NCI-H524 (cell line): ENCODE measurements around the gene PDXDC1.
"Not testable (repeated sequence)": the region's sequence is repeated elsewhere in the genome, so short reads cannot be mapped to it uniquely, and the experiment has no call there.

Experiments used
- DNase-seq, 2 experiments: peaks; one replicate each; lab custom pipeline; 2025; lab: John Stamatoyannopoulos, UW

The PDXDC1 gene

DNA sequence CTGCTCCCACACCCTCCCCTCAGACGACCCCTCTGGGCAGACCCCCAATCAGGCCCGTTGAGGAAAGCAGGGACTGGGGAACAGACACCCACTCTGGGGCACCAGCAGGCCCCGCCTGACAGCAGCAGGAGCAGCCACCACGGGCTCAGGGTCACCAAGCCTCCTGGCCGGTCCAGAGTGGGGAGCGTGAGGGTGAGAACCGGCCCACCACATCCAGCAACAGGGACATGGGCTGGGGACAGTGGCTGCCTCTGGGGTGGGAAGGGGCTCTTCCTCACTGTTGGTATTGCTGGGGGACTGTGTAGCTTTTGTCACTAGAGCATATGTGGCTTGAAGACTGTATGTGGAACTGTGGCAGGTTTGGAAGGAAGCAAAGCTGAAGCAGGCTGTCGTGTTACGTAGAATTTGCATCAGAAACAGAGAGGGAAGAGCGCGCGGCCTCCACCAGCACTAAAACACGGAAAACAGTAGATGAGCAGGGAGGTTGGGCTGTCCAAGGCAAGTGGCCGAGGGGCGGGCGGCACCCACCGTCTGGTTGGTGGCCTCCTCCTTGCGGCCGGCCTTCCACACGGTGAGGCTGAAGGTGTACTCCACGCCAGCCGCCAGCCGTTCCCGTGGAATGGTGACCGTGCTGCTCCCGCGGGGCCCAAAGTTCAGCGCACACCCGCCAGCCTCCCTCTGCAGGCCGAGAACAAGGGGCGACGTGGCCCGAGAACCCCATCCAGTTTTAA, 160.1 kb downstream of the PDXDC1 start:
- not testable (repeated sequence) for DNase-seq

DNA sequence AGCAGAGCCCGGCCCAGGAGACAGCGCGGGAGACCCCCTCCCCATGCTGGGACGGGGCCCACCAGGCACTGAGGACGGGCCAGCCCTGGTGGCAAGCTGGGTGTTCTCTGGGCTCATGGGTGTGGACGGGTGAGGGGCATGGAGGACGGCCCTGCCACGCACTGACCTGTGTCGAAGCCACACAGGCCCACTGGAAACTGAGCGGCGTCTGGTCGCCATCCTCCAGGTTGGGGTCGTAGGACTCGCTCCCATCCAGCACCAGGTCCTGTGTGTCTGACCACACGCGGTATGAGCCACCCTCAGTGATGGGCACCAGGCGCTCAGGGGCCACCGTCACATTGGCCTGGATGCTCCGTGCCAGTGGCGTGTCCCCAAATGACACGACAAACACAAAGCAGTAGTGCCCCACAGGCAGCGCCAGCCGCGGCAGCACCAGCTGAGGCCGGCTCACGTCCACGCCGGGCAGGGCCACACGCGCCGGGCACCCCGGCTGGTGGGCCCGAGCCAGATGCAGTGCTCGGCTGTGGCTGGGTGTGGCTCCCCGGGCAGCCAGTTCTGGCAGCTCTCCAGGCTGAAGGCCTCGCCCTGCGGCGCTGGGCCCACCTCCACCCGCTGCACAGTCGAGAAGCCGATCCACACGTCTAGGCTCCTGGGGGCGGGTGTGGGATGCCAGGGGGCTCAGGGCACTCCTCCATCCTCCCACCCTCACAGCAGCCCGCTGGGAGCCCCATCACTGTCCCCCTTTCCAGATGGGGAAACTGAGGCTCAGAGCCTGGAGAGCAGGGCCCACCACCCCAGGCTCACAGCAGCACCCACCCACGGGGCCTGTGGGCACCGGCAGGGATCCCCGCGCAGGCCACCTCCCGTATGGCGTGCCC, 160.9 kb downstream of the PDXDC1 start:
- DNase-seq = not testable (repeated sequence)

DNA sequence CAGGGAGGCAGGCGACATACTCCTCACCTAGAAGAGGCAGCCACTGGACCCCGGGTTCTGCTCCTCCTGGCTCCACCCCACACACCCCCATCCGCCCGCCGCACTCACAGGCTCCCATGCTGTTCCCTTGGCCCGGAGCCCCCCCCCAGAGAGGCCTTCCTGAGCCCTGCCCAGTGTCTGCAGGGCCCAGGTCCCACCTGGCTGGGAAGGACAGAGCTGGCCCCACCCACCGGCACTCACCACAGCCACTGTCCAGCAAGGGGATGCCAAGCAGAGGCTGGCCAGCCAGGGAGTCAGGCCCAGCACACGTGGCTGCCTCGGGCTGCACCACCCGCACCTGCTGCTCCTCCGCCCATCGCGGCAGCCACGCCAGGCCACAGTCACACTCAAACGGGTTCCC, 162.7 kb downstream of the PDXDC1 start:
- DNase-seq = not testable (repeated sequence)

DNA sequence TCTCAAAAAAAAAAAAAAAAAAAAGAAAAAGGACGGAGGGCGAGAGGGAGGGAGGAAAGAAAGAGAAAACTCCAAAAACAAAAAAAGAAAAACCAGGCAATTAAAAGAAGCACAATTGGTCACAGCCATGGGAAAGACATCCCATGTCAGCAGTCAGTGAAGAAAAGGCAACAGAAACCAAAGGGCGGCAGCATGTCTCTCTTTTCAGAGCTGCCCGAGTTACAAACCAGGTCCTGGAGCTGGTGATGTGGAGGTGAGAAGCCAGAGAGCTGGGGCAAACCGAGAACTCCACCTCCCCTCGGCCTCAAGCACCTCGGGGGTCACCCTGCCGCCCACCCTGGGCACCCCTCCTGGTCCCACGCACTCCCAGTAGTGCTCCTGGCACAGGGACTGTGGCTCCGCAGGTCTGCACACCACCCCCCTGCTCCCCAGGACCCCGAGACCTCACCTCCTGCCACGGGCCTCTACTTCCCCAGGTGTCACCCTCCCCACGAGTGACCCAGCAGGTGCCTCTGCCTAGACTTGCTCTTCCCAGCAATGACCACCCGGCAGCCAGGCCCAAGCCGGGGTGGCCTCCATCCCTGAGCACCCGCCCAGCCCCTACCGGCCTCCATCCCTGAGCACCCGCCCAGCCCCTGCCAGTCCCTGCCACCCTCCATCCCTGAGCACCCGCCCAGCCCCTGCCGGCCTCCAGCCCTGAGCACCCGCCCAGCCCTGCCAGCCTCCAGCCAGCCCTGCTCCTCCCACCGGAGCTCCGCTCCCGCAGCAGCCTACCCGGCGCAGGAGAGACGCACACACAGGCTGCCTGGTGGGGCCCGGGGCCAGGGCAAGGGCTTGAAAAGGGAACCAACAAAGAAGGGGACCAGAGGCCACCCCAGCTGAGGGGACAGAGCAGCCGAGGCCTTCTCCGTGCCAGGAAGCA, 165.9 kb downstream of the PDXDC1 start:
- DNase-seq = not testable (repeated sequence)

DNA sequence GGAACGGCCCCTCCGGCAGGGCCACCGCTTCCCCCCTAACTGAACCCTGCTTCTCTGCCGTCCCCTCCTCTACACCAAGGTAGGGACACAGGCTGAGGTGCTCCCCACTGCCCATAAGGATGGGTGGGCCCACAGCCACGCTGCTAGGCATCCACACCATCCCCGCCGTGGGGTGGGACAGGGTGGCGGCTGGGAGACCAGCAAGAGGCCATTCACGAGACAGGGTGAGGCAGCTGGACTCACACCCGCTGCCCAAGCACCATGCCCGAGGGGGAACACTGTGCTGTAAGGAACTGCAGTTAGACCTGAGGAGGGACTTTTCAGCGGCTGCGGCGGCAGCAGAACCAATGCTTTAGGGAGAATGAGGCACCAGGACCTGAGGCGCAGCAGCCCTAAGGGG, 166.8 kb downstream of the PDXDC1 start:
- no peak for DNase-seq

DNA sequence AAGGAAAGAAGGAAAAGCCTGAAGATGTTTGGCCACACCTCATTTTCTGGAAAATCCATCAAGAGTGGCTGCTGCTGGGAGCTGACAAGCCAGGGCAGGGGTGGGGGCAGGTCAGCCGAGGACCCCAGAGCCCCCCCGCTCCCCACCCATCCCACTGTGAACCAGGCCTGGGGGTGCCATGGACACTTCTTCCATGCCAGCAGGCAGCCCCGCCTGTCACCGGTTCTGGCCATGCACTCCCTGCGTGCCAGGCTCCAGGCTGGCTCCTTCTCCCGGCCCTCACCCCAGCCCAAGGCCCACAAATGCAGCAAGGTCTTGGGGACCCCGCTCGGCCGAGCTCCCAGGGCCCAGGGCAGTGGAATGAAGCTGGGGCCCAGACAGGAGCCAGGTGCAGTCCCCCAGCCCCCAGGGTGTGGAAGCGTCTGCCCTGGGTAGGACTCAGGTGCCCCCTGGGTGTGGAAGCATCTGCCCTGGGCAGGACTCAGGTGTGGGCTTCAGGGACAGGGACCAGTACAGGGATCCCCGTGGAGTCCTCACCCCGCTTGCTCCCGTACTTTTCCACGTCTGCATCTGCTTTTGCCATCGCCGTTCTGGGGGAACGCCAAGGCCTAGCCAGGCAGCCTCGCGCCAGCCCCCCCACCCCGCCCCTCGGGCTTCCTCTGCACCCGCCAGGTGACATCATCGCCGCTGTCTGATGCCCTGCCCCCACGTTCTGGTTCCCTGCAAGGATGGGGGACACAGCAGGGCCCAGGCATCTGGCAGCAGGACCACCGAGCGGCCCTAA, 167.5 kb downstream of the PDXDC1 start:
- DNase-seq = not testable (repeated sequence)

DNA sequence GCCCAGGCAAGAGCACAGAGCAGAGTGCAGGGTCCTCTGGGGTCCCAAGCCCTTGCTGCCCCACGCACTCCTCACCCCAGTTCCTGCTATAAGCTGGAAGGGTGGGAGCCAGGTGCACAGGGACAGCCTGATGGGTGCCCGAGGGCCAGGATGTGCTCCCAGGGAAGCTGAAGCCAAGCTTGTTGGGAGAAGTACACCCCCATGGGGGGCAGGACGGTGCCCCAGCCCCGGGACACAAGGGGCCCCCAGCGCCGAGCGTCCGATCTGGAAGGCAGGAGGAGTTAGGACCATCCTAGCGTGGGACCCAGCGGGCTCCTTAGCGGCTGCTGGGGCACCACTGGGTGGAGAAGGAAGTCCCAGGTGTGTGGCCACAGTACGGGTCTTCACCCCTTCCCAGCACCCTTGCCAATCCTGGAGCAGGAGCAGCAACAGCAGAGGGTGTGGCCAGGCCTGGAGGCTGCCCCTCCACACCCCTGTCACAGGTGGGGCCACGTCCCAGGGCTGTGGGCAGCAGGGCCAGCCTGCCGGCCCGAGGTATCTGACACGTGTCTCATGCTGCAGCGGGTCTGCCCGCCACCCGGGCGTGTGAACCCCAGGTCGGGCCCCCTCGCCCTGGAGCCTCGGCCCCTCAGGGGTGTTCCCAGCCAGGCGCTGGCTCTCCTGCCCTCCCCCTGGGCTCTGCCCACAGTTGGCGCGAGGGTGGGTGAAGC, 168.2 kb downstream of the PDXDC1 start:
- not testable (repeated sequence) for DNase-seq

DNA sequence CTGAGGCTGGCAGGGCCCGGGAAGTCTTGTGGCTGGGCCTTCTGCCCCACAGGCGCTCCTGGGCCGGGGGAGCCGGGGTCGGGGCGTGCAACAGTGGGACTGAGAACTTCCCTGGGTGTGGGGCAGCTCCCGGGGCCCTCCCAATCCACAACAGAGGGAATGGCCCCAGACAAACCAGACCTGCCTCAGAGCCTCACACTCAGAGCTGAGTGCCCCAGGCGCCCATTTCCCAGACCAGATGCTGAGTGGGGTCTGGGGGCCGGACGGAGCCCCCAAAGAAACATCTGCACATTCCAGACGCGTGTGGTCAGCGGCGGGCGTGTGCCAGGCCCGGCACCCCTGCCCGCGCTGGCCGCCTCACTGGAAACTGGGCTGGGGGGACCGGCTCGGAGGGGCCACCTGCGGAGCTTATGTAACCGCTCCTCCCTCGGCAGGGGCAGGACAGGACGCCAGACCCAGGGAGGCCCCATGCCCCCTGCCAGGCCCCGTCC, 168.8 kb downstream of the PDXDC1 start:
- not testable (repeated sequence) for DNase-seq

DNA sequence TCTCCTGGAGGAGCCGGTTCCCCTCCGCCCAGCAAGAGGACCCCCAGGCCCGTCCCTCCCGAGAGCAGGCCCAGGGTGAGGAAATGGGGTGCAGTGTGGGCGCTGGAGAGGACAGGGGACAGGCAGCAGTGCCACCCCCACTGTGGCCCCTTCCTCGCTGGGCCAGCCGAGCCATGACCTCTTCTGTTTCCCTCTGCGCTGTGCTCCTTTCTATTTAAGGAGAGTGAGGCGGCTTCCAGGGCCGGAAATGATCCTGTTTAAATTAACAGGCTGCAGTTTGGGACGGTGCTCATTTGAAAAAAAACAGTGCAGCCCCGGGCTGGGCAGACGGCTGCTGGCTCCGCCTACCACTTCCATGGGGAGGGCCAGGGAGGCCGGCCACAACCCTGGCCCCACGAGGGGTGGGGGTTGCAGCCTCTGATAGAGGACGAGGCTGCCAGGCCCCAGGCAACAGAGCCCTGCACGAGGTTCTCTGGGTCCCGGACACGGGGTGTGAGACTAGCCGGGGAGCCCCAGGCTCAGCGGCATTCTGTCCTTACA, 169.3 kb downstream of the PDXDC1 start:
- not testable (repeated sequence) for DNase-seq

DNA sequence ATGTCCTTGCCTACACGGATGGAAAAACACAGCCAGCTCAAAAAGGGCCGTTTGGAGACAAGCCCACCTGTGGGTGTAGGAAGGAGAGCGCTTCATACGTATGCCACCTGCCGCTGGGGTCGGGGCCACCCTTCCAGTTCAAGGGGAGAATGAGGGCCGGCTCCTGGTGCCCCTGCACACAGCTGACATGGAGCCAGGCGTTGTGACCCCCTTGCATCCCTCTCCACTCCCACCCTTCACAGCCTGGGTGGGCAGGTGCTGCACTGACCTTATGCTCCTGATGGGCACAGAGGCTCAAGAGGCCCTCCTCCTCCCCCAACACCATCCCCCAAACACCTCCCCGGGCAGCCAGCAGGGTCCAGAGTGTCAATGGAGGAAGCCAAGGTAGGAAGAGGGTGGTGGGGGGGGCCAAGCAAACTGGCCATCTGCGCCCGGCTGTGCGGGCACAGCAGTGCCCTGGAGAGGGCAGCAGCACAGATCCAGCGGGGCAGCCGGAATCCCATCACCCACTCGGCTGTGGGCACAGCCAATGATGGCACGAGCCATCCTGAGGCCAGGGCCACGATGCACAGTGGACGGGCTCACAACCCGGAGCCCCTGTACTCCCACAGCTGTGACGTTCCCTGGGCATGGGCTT, 170.1 kb downstream of the PDXDC1 start:
- not testable (repeated sequence) for DNase-seq

DNA sequence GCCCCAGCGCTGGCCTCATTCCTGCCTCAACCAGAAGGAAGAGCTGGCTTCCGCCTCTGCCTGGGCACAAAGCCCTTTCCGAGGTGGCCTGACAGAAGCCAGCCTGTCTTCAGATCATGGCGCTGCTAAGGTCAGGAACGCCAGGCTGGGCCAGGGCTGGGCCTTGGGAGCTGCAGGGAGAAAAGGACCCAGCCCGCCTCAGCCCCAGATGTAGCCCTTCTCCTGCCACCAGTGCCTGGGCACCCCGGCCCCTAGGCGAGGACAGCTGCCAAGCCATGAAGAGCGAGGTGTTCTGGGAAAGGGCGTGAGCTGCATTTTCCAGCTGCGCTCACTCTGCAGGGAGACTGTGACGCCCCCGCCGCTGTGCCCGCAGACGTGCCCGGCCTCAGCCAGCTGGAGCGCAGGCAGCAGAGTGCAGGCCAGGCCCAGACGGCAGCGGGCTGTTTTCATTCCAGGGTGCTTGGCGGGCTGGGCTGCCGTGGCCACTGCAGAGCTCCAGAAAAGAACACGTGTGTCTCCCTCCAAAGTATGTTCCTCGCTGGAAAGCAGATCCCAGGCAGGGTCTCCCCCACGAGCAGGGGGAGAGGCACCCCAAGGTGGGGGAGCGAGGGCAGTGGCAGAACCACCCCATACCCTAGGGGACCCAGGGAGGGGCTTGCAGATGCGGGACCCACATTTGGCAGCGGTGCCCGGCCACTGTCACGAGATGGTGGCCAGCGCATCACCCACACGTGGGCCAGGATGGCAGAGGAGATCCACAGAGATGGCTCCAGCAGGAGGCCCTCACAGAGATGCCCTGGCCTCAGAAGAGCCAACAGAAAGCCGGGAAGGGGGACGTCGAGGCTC, 170.8 kb downstream of the PDXDC1 start:
- not testable (repeated sequence) for DNase-seq

DNA sequence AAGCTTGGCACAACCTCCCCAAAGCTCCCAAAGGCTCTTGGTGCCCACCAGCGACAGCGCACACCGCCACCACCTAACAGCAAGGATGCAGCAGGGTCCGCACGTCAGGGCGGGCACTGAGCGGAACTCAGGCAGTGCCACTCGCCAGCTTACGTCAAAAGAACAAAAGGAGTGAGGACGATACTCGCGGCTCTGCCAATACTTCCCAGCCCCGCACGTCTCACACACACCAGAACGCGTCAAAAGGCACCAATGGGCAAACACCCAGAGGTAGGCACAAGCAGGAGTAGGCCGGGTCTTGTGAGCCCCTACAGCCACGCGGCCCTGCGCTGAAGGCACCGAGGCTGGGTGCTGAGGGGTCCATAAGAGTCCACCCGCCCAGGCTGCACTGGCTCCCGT, 171.4 kb downstream of the PDXDC1 start:
- DNase-seq = not testable (repeated sequence)

DNA sequence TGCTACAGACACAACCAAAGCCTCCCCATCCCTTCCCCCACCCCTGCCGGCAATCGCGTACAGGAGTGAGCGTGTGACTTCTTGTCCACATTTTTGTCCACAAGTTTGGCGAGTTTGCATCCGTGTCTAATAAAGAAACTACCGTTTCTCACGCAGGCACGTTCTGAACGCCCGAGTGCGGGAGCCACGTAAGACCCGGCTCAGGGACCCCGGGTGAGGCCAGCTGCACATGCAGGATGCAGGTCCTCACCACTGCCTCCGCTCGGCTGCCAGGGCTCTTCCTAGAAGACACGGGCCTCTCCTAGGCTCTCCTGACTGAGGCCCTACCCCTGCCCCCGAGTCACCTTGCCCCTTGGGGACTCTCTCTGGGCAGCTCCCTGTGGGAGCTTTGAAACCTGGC, 174.0 kb downstream of the PDXDC1 start:
- DNase-seq = not testable (repeated sequence)

DNA sequence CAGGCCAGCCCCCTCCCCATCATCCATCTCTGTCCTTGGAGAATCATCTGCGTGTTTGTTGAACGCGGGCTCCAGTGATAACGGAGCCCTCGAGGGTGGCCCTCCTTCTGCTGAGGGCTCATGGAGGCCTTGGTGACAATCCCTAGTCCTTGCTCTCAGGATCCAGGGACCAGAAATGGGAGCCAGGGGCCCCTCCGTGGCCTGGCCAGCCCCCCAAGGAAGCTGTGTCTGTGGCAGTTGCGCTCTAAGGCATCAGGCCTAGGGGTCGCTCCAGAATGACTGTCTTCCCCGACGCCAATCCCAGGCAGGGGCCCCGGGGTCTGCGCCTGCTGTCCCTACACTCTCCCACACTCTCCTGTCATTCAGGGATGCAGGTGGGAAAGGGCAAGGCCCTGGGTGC, 174.4 kb downstream of the PDXDC1 start:
- DNase-seq = not testable (repeated sequence)

DNA sequence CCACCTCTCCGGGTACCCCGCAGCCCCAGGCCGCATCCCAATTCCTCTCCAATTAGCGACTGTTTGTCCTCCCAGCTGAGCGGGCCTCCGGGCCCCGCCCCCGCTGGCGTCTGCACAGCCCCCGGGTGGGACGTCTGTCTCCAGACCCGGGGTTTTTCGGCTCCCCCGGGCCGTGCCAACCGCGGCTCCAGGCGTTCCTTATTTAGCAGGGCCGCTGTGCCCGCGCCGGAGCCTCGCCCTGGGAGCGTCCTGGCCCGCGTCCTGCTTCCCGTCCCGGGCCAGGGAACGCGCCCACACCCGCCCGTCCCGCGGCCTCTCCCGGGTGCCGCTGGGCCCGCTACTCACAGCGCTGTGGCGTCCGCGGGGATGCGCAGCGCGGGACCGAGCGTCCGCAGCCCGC, 179.2 kb downstream of the PDXDC1 start:
- DNase-seq = not testable (repeated sequence)

DNA sequence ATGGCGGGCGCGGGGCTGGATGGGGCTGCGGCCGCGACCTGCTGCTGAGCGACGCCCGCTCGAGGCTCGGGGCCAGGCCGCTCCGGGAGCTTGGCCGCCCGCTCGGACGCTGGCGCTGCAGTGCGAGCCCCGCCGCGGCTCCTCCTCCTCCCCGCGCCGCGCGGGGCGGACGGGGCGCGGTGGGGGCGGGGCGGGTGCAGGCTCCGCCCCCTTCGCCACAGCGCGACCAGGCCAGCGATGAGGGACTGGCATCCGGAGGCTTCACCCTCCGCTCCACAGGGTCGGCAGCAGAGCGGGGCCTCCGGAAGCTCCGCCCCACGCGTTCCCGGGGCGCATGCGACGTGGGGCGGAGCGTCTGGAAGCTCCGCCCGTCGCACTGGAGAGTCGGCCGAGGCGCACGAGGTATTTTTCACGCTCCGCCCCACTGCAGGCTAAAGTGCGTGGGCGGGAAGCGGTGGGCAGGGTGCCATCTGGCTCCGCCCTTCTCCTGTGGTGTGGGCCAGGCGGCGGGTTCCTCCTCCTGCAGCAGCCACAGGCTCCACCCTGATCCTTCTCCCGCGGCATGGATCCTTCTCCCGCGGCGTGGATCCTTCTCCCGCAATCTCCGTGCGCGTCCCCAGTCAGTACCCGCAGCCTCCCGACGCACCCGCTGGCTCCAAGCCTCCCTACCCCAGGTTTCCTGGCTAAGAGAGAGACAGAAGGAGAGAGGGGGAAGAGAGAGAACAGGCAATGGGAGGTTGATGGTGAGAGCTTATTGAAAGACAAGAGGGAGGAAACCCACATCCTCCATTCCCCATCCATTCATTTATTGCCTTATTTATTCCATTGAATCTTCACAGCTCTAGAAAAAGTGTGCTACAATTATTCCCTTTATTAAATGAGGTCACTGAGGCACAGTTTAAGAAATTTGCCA, 180.1 kb downstream of the PDXDC1 start:
- peak; percentile 78 to 91 for DNase-seq

DNA sequence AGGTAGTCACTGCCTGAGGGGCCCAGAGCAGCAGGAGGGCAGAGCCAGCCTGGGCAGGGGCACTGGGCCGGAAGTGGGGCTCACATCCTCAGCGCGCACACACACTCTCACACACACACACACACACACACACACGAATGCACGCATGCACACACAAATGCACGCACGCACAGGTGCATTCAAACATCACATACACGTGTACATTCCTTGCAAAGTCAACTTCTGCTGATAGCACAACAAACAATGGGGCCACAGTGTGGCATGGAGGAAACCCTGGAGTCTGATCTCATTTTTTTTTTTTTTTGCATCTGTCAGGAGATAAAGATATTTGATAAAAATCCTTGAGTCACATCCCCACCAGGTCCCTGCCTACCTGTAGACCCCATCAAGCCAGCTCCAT, 182.8 kb downstream of the PDXDC1 start:
- DNase-seq = not testable (repeated sequence)
